GM19397 (cell line): ENCODE results near the gene RPLP2.

ENCODE experiments used
- ATAC-seq: cut with Tn5 transposase; IDR thresholded peaks from one replicate; pipeline ENCODE4 v1.9.1; 2021; ENCODE audit warnings: mild to moderate bottlenecking, moderate library complexity; ENCODE audit not compliant: unreplicated experiment

RPLP2 gene

DNA sequence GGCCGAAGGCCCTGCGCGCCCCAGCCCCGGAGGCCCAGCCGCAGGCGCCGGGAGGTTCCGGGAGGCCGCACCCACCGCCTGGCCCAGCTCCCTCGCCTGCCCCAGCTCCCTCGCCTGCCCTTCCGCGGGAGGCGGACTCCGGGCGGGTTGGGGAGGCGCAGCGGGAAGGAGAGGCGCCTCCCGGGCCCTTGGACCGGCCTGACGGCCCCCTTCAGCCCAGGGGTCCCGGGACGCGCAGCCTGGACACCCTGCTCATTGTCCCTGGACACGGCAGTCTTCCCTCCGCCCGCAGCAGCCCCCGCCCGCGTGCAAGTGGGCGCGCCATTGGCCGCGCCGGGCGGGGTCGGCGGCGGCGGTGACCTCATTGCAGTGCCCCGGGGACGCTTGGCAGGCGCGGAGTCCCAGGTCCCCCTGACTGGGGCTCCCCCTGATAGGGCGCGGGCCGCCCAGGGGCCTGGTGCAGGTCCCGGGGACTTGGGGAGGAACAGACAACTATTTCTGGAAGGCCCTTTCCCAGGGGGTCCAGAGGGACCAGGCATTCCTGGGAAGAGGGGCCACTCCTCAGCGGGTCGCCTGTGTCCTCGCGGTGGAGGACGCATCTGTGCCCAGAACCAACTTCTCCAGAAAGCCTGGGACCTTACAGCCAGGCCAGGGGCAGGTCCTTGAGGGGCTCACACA is 23.5 kb downstream of the RPLP2 start:
- ATAC-seq, result no peak

GRCh38 chr11:833849-834311 is 24.1 kb downstream of the RPLP2 start:
- no peak for ATAC-seq

DNA sequence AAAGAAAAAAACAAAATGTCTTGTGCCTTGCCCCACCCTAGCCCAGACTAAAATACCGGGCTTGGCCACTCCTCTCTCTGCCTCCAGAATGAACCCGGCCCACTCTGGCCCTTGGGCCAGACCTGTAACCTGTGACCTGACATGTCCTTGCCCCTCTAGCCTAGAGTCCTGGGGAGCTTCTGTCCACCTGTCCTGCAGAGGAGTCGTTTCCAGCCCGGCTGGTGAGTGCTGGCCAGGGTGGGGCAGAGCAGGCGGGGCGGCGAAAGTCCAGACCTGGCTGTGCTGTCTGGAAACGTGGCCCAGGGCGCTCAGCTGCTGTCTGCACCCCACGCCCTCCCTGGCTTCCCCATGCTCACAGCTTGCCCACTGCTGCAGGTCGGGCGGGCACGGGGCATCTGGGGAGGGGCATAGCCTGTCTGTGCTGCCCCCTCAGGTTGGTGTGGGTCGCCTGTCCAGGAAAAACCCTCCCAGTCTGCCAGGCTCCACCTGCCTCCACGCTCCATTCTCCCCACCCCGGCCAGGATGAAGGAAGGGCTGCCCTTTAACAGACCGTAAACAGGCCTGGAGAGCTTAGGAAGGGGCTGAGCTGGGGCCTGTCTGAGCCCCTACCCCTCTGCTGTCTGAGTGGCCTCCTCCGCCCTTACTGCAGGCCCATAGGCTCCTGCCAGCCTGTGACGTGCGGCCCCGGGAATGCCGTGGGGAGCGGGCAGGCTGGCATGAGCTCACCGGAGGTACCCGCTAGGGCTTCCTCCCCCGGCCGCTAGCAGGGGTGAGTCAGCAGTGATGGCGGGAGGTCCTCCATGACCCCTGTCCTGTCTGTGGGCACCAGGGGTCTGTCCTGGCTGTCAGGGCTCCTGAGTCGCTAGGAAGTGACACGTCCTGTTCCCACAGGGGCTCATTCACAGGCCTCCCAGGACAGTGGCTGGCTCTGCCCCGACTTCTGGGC is 24.9 kb downstream of the RPLP2 start:
- no peak for ATAC-seq

GRCh38 chr11:836274-836673 is 26.5 kb downstream of the RPLP2 start:
- ATAC-seq, result no peak

DNA sequence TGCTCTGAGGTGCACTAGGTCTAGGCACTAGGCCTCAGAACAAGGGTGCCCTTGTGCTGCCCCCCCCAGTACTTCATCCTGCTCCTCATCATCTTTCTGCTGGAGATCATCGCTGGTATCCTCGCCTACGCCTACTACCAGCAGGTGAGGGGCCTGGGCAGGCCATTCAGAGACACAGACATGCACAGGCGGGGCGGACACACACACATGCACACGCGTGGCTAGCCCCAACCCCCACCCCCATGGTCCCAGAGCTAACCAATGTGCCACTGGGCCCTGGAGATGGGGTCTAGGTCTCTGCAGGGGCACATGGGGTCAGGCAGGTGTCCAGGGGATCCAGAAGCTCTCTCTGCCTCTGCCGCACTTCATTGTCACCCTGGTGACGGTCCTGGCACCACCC is 26.9 kb downstream of the RPLP2 start:
- ATAC-seq, result no peak

DNA sequence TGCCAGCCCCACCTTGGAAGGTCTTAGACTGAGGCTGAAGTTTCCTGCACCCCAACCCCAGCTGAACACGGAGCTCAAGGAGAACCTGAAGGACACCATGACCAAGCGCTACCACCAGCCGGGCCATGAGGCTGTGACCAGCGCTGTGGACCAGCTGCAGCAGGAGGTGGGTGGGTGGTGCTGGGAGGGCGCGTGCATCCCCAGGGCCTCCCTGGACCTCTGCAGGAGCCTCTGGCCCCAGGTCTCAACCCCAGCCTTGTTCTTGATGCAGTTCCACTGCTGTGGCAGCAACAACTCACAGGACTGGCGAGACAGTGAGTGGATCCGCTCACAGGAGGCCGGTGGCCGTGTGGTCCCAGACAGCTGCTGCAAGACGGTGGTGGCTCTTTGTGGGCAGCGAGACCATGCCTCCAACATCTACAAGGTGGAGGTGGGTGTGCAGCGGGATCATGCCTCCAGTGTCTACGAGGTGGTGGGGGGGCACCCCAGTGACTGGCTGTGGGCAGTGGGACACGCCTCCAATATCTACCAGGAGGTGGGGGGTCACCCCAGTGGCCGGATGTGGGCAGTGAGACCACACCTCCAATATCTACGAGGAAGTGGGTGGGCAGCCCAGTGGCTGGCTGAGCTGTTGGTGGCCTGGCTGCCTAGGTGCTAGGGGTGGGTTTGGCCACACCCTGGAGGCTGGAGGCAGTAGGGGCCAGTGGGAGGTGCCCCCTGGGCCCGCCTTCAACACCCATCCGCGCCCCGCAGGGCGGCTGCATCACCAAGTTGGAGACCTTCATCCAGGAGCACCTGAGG is 27.6 kb downstream of the RPLP2 start:
- no peak for ATAC-seq

- ATAC-seq, result no peak
These were observed 28.2 kb downstream of the RPLP2 start for GRCh38 chr11:837990-838307.

DNA sequence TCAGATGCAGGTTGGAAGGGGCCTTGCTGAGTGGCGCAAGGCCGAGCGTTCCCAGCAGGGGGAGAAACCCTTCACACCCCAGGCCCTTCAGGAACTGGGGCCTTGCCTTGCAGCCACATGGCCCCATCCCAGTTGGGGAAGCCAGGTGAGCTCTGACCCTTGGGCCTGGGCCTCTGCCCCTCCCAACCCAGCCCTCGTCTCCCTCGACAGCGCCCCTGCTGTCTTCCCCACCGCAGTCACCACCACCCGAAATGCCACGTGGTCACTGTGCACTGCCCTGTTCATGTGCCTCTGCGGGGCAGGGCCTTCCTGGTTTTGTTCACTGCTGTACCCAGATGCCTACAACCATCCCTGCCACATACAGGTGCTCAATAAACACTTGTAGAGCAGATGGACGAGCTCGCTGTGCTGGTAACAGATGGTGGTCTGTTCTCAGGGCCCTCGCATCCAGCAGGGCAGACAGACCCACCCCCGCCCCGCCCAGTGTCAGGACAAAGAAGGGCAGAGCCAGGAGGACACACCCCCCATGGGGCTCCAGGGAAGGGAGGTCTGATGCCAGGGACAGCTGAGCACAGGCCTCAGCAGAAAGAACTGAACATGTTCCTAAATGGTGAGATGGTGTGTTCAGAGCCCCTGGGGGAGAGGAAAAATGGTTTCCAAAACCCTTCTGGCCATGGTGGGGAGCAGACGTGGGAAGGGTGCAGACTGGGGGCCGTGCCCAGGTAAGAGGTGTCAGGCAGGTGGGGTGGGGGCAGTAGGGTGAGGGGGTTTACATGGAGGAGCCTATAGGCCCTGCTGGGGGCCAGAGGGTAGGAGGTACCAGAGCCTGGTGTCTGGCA is 28.9 kb downstream of the RPLP2 start:
- no peak for ATAC-seq

GRCh38 chr11:839280-839623 is 29.5 kb downstream of the RPLP2 start:
- no peak for ATAC-seq

- ATAC-seq, result no peak
These were observed 30.3 kb downstream of the RPLP2 start for GRCh38 chr11:839875-840617.

- ATAC-seq, result peak; percentile 26
These were observed 32.2 kb downstream of the RPLP2 start for GRCh38 chr11:841981-842369.

DNA sequence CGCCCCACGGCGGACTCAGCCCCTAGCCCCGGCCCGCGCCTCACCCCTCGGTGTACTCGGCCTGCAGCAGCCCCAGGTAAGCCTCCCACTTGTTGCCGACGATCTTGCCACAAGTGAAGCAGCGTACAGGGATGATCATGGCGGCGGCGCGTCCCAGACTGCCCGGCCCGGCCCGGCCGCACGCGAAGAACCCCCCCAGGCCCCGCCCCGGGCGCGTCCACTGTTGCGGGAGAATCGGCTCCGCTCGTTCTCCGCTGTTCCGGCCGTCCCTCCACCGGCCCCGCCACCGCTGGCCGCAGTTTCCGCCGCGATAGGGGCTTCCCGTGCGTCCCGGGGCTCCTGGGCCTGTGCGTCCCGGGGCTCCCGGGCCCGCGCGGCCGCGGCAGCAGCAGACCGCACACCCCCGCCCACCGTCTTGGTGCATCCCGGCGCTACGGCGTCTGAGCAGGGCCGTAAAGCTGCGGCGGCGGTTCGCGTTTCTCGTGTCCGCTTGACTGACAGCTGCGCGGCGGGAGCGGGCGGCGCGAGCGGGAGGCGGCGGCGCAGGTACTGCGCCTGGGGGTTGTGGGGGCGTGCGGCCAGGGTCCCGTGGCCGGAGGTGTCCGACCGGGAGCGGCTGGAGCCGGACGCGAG is 32.7 kb downstream of the RPLP2 start, which contains the start of the genes POLR2L and TSPAN4:
Gene POLR2L (minus strand): TSS at position 160 of the 633 bp plus-strand sequence. CDS start 21 bp downstream, at position 139.
Gene TSPAN4 (plus strand): TSS at position 483 of the 633 bp plus-strand sequence. CDS start 7,453 bp downstream, outside the sequence.
- ATAC-seq, result peak; percentile 60

- no peak for ATAC-seq
These were observed 33.4 kb downstream of the RPLP2 start for GRCh38 chr11:843086-843734.

GRCh38 chr11:843818-844692 is 34.3 kb downstream of the RPLP2 start:
- no peak for ATAC-seq

DNA sequence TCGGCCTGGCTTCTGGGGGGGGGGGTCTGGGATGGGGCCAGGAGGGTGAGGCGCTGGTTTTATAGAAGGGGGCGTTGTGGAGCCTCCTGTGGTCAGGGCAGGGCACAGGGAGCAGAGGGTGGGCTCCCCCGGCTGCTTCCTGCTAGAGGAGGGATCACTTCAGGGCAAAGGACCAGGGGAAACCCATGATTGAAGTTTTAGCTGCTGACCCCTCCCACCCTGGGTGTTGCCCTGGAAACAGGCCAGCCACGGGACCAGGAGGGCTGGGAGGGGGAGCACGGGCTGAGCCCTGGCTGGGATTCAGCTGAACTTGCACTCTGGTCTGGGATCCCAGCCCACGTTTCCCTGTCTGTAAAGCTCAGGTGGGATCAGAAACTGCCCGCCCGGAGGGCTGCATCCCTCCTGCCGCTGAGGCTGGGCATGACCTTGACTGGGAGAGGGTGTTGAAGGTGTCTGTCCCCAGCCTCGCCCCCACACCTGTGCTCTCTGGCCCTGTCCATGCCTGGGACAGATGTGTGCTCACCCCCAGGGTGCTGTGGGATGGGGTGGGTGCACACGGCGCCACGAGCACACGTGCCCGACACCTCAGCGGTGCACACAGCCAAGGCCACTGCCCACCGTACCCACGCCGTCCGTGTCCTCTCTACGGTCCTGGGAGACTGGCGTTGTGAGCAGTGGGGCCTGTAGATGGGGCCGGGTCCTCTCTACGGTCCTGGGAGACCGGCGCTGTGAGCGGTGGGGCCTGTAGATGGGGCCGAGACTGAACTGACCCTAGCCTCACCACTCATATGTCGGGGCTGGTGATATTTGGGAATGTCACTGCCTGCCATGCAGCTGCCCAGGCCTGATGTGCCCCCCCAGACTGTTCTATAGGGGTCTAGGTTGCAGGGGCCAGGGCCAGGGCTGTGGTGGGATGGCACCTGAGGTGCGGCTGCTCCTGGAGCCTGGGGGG is 35.2 kb downstream of the RPLP2 start:
- ATAC-seq, result no peak

DNA sequence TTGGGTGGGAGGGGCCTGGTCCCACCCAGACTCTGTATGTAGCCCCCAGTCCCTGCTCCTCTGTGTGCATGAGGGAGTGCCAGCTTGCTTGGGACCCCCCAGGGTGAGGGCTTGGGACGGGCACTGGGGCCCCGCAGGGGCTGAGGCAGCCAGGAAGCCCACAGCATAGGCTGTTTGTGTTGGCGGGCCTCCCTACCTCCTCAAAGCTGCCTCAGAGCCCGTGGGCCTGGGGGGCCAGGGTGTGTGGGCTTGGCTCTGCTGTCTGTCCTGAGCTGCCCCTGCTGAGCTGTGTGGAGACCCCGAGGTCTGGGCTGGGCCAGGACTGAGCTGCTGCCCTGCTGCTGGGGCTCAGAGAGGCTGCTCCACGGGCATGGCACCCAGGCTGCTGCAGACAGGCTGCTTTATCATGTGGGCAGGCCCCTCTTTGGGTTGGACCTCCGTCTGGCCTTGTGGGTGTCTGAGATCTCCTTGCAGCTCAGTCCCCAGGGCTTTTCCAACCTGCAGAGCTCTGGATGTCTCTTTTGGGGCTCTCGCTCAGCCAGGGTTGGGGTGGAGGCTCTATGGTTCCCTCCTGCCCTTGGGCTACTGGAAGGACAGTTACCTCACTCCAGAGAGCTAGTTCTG is 36.2 kb downstream of the RPLP2 start:
- no peak for ATAC-seq
